Esophagus muscularis mucosa (tissue), 3 donors: Measurements from ENCODE around the gene THRB.

Source experiments
- POLR2A ChIP-seq: fragments of 450-650 bp; IDR thresholded peaks from one replicate; pipeline ENCODE4 v1.6.1; 2017; ENCODE audit warnings: antibody characterized with exemption, moderate library complexity, mild to moderate bottlenecking, low read depth
- POLR2AphosphoS5 ChIP-seq, 2 donors: sonication (generic); formaldehyde crosslinking; IDR thresholded peaks; one replicate each; pipeline ENCODE4 v1.6.1; 2017; ENCODE audit warnings: antibody characterized with exemption in 2 of 2
- TF ChIP-seq, protein P1 (sequence below), 3 experiments: fragments of 200-600 bp in 2 of 3; fragments of 450-650 bp in 1 of 3; sonication (generic) in 2 of 3; IDR thresholded peaks; one replicate each; pipeline ENCODE4 v1.5.1; 2017 to 2019; ENCODE audit warnings: antibody characterized with exemption in 3 of 3, mild to moderate bottlenecking in 2 of 3, moderate library complexity in 1 of 3

DNA sequence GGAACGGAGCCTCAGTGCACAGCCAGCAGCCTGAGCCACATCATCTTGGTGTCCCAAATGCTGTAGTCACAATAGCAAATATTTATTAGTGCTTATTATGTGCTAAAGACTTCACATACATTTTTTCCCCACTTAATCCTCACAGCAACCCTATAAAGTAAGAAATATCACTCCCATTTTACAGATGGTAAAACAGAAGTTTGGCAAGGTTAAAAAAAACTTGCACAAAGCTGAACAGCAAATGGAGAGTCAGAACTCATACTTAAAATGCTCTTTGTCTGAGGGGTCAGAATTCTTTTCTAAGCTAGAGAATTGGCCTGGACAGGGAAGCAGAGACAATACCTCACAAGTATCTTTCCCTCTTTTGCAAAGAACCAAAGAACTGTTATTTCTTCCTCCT is 30.9 kb upstream of the THRB start:
- TF ChIP-seq, protein P1, sequence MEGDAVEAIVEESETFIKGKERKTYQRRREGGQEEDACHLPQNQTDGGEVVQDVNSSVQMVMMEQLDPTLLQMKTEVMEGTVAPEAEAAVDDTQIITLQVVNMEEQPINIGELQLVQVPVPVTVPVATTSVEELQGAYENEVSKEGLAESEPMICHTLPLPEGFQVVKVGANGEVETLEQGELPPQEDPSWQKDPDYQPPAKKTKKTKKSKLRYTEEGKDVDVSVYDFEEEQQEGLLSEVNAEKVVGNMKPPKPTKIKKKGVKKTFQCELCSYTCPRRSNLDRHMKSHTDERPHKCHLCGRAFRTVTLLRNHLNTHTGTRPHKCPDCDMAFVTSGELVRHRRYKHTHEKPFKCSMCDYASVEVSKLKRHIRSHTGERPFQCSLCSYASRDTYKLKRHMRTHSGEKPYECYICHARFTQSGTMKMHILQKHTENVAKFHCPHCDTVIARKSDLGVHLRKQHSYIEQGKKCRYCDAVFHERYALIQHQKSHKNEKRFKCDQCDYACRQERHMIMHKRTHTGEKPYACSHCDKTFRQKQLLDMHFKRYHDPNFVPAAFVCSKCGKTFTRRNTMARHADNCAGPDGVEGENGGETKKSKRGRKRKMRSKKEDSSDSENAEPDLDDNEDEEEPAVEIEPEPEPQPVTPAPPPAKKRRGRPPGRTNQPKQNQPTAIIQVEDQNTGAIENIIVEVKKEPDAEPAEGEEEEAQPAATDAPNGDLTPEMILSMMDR (IDR thresholded peaks at IDR 0.05) = no peak
- TF ChIP-seq POLR2A (no peak), POLR2AphosphoS5 (IDR thresholded peaks at IDR 0.05) (no peak)
